GM18873 (cell line): Measurements from ENCODE around the gene PLEKHG3.
"Not testable (repeated sequence)": the region's sequence is repeated elsewhere in the genome, so short reads cannot be mapped to it uniquely, and the experiment has no call there.

Source experiments
- ATAC-seq: cut with Tn5 transposase; IDR thresholded peaks from one replicate; pipeline ENCODE4 v1.9.1; 2021; ENCODE audit warnings: mild to moderate bottlenecking, moderate library complexity, moderate number of reproducible peaks; ENCODE audit not compliant: unreplicated experiment, low FRiP score

PLEKHG3 gene

GRCh38 chr14:64686282-64686615 lies 18.0 kb upstream of the PLEKHG3 start:
- ATAC-seq, result no peak

GRCh38 chr14:64688031-64688430 lies 16.2 kb upstream of the PLEKHG3 start:
- no peak for ATAC-seq

DNA sequence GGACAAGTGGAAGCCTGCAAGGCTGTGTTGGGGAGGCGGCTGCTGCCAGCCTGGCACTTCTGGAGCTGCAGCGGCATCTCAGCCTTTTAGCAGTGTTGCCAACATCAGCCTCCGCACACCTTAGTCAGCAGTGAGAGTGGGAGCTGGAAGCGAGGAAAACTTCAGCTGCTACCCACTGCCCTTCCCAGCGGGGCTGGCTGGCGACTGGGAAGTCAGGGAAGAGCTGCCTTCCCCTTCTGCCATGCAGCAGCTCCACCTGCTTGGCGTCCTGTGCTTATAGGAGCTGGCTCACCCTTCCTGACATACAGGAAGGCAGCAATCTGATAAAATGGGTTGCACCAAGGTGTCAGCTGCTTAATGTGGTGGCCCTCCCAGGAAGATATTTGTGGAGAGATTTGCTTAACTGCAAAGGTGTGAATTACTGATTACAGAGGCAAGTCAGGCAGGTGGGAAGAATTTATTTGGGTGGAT lies 15.4 kb upstream of the PLEKHG3 start:
- ATAC-seq, result no peak

DNA sequence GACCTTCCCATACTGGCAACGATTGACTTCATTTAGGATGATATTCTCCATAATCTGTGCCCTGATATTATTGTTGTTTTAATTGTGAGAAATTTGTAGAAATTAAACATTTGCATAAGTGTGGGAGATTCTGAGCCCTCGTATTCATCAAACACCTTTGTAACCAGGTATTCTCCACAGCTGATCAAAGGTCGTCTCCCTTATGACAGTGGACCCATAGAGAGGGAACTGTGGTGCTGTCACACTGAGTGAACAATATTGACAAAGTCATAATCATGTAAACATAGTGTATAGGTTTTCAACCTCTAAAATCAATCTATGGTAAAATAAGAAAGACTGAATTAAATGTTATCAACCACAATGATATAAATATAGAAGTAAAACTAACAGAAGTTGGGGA lies 14.9 kb upstream of the PLEKHG3 start:
- ATAC-seq, result no peak

- ATAC-seq, result not testable (repeated sequence)
These were observed 13.6 kb upstream of the PLEKHG3 start for GRCh38 chr14:64690607-64691006.

GRCh38 chr14:64691376-64691775 lies 12.8 kb upstream of the PLEKHG3 start:
- ATAC-seq, result no peak

- ATAC-seq, result no peak
These were observed 11.8 kb upstream of the PLEKHG3 start for GRCh38 chr14:64692189-64692985.

DNA sequence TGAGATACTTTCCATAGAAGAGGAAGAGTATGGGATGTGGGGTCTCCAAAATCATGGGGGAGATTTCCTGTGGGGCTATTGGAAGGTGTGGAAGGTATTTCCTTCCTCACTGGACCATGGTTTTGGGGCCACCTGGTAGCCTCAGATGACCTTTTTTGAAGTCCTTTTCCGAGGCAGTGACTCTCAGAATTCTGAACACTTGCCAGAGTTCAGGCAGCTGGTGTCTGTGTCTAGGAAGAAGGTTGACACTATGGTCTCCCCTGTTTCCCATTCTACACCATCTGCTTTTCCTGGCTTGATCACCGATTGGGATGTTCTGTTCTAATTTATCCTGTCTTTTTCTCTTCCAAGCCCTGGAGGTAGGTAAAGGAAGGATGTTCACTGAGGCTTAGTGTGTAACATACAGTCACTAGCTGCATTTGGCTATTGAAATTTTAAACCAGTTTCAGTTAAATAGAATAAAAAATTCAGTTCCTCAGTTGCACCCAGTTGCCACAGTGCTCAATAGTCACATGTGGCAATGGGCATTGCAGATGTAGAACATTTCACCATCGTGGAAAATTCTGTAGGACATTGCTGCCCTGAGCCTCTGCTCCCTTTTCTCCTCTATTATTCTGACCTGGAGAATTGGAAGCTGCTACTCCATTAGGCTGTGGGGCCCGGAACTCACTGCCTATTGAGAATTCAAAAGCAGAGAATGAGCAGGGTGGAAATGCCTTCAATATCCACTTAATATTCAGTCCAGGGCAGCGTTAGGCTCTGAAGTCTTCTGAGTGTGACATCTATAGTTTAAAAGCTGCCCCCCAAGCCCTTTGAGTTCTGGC lies 11.0 kb upstream of the PLEKHG3 start:
- no peak for ATAC-seq

- ATAC-seq, result no peak
These were observed 10.4 kb upstream of the PLEKHG3 start for GRCh38 chr14:64693810-64694165.

DNA sequence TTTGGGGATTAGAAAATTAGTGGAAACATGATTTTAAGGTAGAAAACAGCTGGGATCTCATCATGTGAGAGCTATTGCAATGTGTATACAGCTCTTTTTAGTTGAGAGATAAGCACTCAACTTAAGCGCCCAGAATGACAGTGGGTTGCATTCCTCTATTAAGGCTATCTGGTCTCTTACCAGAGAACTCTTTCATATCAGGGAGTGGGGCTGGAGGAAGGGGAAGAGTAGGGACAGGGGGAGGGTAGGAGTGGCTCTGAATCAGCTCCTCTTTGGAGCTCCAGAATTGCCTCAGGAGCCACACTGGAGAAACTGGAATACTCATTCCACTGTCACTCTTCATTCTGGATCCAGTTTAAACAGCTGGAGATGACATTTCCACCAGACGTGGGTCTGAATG lies 9.2 kb upstream of the PLEKHG3 start:
- no peak for ATAC-seq

DNA sequence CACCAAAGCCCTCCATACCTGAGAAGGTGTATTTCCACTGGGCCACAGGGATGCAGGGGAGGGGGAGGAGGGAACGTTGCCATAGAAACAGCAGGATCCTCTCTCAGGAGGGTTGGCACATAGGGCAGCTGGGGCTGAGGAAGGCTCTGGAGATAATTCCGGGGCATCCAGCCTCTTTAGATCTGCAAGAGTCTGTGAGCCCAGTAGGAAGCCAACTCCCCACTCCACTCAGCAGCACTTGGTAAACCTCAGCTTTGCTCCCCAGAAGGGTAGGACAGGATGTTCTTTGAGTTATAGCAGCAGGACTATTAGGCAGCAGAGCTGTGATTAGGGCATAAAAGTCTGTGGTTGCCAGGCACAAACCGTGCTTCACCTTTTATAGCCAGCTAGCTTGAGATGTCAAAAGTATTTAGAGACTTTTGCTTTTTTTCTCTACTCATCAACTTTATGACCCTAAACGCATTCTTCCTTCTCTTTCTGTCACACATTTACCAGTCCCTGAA lies 7.8 kb upstream of the PLEKHG3 start:
- ATAC-seq, result no peak

GRCh38 chr14:64698903-64699302 lies 5.3 kb upstream of the PLEKHG3 start:
- ATAC-seq, result no peak

DNA sequence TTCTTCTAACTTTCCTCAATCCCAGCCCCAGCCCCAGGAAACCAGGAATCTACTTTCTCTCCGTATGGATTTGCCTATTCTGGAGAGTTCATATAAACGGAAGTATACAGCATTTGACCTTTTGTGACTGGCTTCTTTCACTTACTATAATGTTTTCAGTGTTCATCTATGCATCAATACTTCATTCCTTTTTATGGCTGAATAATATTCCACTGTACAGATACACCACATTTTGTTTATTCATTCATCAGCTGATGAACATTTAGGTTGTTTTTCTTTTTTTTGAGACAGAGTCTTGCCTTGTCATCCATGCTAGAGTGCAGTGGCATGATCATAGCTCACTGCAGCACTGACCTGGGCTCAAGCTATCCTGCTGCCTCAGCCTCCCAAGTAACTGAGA lies 3.9 kb upstream of the PLEKHG3 start:
- ATAC-seq, result no peak

DNA sequence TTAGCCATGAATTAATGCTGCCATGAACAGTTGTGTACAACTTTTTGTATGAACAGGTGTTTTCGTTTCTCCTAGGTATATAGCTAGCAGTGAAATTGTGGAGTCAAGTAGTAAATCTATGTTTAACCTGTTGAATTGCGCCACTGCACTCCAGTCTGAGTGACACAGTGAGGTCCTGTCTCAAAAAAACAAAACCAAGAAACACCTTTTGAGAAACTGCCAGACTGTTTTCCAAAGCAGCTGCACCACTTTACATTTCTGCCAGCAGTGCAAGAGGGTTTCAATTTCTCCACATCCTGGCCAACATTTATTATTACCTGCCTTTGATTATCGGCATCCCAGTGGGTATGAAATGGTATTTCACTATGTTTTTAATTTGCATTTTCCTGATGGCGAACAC lies 3.3 kb upstream of the PLEKHG3 start:
- no peak for ATAC-seq

GRCh38 chr14:64701660-64702059 lies 2.6 kb upstream of the PLEKHG3 start:
- ATAC-seq, result no peak

DNA sequence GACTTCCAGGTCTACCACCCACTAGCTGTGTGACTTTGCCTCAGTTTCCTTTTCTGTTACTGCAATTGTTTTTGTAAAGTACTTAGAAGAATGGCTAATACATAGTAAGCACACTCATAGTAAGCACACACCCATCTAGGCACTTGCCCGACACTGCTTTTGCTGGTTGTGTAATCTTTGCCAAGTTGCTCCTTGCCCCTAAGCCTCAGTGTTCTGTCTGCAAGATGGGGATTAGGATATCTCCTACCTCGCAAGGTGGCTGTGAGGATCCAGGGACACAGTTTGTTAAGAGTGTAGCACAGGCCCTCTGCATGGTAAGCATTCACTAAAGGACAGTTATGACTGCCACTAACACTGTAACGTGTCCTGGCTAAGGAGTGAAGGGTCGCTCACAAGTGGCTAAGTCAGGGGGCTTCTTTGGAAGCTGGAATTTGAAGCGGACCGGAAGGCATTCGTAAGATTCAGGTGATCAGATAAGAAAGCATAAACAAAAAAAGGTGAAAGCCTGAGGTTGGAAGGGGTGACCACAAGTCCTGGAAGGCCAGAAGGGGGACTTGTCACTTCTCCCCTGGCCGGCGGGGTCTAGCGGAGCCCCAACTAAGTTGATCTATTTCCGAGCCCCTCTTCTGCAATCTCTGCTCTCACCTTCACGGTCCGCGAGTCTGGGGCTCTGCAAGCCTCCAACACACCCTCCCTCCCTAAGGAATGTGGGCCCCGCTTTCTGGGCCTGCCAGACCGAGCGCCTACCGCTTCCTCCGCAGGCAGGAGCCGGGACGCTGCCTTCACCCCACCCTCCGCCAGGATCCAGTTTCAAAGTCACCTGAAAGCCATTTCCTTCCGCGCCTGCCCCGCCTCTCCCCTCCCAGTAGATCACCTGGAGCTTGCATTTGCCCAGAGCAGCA lies 1.5 kb upstream of the PLEKHG3 start:
- ATAC-seq, result no peak

DNA sequence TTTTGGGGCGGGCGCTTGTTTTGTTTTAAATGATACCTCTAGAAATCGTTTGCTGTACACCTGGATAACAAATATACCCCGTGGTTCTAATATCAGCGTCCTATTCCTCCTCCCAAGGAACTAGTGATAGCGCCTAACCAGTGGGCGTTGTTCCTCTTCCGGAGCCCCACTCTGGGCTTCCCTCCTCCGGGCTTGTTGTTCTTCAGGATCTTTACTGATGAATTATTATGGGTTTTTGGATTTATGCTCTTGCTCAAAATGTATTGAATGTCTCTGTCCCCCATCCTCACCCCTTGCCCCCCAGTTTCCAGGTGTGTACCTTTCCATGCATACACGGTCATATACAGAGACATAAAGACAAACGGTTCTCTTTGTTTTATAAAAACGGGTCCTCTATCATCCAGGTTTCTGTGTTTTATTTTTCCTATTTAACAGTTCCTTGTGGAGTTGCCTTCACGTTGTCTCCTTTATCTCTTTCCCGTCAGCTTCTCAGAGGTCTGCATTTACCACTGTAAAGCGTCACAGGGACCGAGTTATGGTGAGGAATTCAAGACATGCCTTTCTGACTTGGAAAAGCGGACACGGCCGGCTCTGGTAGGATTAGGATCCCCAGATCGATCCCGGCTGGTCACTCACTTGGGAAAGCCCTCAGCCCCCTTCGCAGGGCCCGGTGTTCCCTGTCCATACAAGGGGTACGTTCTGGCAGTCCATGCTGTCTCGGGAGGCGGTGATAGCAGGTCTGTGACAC lies 655 bp upstream of the PLEKHG3 start:
- no peak for ATAC-seq

GRCh38 chr14:64704743-64705380 lies 638 bp downstream of the PLEKHG3 start:
- no peak for ATAC-seq

DNA sequence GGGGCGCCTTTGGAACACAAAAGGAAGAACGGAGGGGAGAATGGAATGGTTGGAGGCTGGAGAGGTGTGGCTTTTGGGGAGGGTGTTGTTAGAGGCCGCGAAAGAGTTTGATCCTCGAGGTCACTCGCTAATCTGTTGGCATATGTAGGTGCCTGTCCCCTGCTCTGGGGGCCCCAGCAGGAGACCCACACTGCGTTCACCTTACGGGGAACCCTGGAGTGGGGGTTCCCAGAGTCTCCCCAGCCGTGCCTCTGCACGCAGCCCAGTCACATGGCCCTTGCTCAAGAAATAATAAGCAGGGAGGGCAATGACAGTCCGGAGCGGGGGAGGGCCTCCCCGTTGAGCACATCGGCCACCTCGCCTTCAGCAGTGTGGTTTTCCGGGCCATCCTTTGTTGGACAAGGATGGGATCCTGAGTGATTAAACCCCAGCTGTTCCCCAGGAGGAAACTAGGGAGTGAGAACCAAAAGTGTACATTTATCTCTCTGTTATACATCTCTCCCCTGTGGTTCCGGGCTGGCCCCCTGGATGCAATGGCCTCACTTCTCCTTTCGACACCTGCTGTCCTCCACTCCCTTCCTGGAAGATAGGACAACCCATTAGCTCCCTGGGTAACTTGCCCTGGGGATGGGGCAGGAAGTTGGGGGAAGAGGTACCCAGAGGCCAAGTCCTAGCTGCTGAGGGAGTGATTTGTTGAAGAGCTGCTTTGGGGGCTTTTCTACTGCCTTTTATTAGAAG lies 1.3 kb downstream of the PLEKHG3 start:
- ATAC-seq, result no peak
